ENCODE data around the gene C16orf87.

C16orf87 gene

DNA sequence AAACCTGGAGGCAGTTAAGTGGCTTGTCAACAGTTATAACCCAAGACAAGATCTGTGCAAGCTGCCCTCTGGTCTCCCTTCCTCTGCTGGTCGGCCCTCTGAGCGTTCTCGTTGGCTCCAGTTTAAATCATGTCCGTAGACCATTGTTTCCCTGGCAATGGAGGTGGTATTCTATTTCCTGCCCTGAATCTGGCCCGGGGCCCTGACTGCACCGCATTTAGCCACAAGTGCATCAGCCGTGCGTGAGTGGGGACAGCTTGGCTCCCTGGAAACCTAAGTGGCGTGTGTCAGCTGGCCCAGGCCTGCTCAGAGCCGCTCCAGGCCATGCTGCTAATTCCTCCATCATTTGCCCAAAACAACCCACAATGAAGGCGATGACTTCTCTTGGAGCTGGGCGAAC is 67.8 kb downstream of the C16orf87 start:
- no peaks in the 10 kb centered on the region for H3K9me3 ChIP-seq (ENCODE audit: control extremely low read depth in 1 of 5, control insufficient read depth in 4 of 5, insufficient read depth in 2 of 5, low read depth in 1 of 5, low read length in 4 of 5)
- H3K36me3 ChIP-seq (ENCODE audit: control insufficient read depth in 4 of 4, insufficient read depth in 4 of 4, low read length in 3 of 4): no peaks in the 10 kb centered on the region
- H3K27ac ChIP-seq (ENCODE audit: insufficient read depth in 1 of 2, low read depth in 1 of 2, low read length in 2 of 2, poor library complexity in 1 of 2, severe bottlenecking in 2 of 2): no peak overlapping the region
- 61% methylated on average over 10 of the region's 12 CpGs for WGBS (ENCODE audit: insufficient coverage)
- peaks cover 0 to 9% (median 3%) of the 10 kb centered on the region in 4 experiments for H3K4me1 ChIP-seq (ENCODE audit: control extremely low read depth in 1 of 4, control insufficient read depth in 4 of 4, insufficient read depth in 4 of 4, low read length in 3 of 4)
- ChIA-PET POLR2A (interaction anchor here (0.6 kb wide), 1 partner anchor 19 kb away, joined by 3 read pairs; no protein-coding TSS in a partner anchor), CTCF (no interaction called here)
- H3K4me3 ChIP-seq (ENCODE audit: control insufficient read depth in 1 of 7, extremely low read depth in 1 of 7, insufficient read depth in 4 of 7, low read depth in 2 of 7, low read length in 6 of 7): no peak overlapping the region
- no peak for DNase-seq
- H3K27me3 ChIP-seq (replicated peaks in 2 of 5; ENCODE audit: control insufficient read depth in 4 of 5, insufficient read depth in 5 of 5, low read length in 4 of 5): no peaks in the 10 kb centered on the region

DNA sequence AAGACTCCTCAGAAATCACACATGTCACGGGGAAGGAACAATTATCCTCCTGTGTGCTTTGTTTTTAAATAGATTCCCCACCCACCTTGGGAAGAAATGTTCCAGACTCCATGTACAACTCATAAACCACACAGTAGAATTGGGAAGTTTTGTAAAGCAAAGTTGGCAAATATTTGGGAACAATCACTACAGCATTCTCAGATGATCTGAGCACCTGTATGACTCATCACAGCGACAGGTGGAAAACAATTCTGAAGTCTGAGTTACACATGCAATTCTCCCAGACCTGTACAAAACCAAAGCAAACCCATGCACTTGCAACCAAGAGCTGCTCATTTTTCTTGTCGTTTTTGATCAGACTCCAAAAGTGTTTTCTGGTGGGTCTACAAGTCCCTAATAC is 68.4 kb downstream of the C16orf87 start:
- CTCF ChIA-PET: no interaction called here

GRCh38 chr16:46759309-46759708 is 71.7 kb downstream of the C16orf87 start:
- Histone ChIP-seq H3K4me1 (ENCODE audit: control extremely low read depth in 1 of 4, control insufficient read depth in 4 of 4, insufficient read depth in 4 of 4, low read length in 3 of 4) (no peaks in the 10 kb centered on the region), H3K27ac (ENCODE audit: insufficient read depth in 1 of 2, low read depth in 1 of 2, low read length in 2 of 2, poor library complexity in 1 of 2, severe bottlenecking in 2 of 2) (no peak overlapping the region), H3K4me3 (ENCODE audit: control insufficient read depth in 1 of 7, extremely low read depth in 1 of 7, insufficient read depth in 4 of 7, low read depth in 2 of 7, low read length in 6 of 7) (no peak overlapping the region), H3K36me3 (ENCODE audit: control insufficient read depth in 4 of 4, insufficient read depth in 4 of 4, low read length in 3 of 4) (no peaks in the 10 kb centered on the region), H3K27me3 (replicated peaks in 2 of 5; ENCODE audit: control insufficient read depth in 4 of 5, insufficient read depth in 5 of 5, low read length in 4 of 5) (no peaks in the 10 kb centered on the region), H3K9me3 (ENCODE audit: control extremely low read depth in 1 of 5, control insufficient read depth in 4 of 5, insufficient read depth in 2 of 5, low read depth in 1 of 5, low read length in 4 of 5) (no peaks in the 10 kb centered on the region)
- POLR2A ChIA-PET: no interaction called here
- 100% methylated on average over 4 of the region's 5 CpGs for WGBS (ENCODE audit: insufficient coverage)
- CTCF ChIA-PET: no interaction called here
- no peak for DNase-seq

More for the DNA sequence above, 68.4 kb downstream of the C16orf87 start:
- 94% methylated on average over 2 of the region's 3 CpGs for WGBS (ENCODE audit: insufficient coverage)
- Histone ChIP-seq H3K4me3 (ENCODE audit: control insufficient read depth in 1 of 7, extremely low read depth in 1 of 7, insufficient read depth in 4 of 7, low read depth in 2 of 7, low read length in 6 of 7) (no peak overlapping the region), H3K4me1 (ENCODE audit: control extremely low read depth in 1 of 4, control insufficient read depth in 4 of 4, insufficient read depth in 4 of 4, low read length in 3 of 4) (peaks cover 0 to 9% (median 3%) of the 10 kb centered on the region in 4 experiments), H3K36me3 (ENCODE audit: control insufficient read depth in 4 of 4, insufficient read depth in 4 of 4, low read length in 3 of 4) (no peaks in the 10 kb centered on the region), H3K27me3 (replicated peaks in 2 of 5; ENCODE audit: control insufficient read depth in 4 of 5, insufficient read depth in 5 of 5, low read length in 4 of 5) (no peaks in the 10 kb centered on the region), H3K9me3 (ENCODE audit: control extremely low read depth in 1 of 5, control insufficient read depth in 4 of 5, insufficient read depth in 2 of 5, low read depth in 1 of 5, low read length in 4 of 5) (no peaks in the 10 kb centered on the region), H3K27ac (ENCODE audit: insufficient read depth in 1 of 2, low read depth in 1 of 2, low read length in 2 of 2, poor library complexity in 1 of 2, severe bottlenecking in 2 of 2) (no peak overlapping the region)
- POLR2A ChIA-PET: no interaction called here
- no peak for DNase-seq

DNA sequence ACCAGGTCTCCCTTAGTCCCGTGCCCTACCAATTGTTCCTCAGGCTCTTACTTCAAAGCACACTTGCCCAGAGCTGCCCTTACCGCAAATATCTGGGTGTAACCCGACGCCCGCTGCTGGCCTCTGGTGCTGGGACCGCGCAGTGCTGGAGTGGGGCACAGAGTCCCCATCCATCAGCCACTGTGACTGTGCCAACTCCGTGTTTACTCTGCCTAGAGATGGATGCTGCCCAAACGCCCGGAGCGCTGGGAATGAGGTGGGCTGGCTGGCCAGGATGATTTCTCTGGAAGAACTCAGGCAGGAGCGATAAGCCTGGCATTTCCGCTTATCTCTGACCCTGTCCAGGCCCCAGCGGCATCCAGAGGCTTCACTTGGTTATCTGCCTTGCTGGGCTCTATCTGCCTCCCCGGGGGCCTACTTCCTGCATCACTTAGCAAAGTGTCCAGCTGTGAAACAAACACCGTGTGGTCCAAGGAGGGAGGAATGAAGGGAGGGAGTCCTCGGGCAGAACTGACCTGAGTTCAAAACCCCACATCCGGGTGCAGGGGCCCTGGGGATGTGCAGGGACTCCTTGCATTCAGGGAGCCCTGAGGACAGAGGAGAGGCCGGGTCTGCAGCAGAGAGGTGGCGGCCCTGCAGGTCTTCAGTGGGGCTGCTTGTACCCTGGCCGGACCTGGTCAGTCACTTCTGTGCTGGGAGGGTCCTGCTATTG is 73.5 kb downstream of the C16orf87 start:
- ChIA-PET POLR2A (no interaction called here), CTCF (no interaction called here)
- Histone ChIP-seq H3K4me1 (ENCODE audit: control extremely low read depth in 1 of 4, control insufficient read depth in 4 of 4, insufficient read depth in 4 of 4, low read length in 3 of 4) (no peaks in the 10 kb centered on the region), H3K27ac (ENCODE audit: insufficient read depth in 1 of 2, low read depth in 1 of 2, low read length in 2 of 2, poor library complexity in 1 of 2, severe bottlenecking in 2 of 2) (no peak overlapping the region), H3K36me3 (ENCODE audit: control insufficient read depth in 4 of 4, insufficient read depth in 4 of 4, low read length in 3 of 4) (no peaks in the 10 kb centered on the region), H3K27me3 (replicated peaks in 2 of 5; ENCODE audit: control insufficient read depth in 4 of 5, insufficient read depth in 5 of 5, low read length in 4 of 5) (no peaks in the 10 kb centered on the region), H3K4me3 (ENCODE audit: control insufficient read depth in 1 of 7, extremely low read depth in 1 of 7, insufficient read depth in 4 of 7, low read depth in 2 of 7, low read length in 6 of 7) (no peak overlapping the region), H3K9me3 (ENCODE audit: control extremely low read depth in 1 of 5, control insufficient read depth in 4 of 5, insufficient read depth in 2 of 5, low read depth in 1 of 5, low read length in 4 of 5) (no peaks in the 10 kb centered on the region)
- no peak for DNase-seq
- 89% methylated on average over 19 of the region's 21 CpGs for WGBS (ENCODE audit: insufficient coverage)

DNA sequence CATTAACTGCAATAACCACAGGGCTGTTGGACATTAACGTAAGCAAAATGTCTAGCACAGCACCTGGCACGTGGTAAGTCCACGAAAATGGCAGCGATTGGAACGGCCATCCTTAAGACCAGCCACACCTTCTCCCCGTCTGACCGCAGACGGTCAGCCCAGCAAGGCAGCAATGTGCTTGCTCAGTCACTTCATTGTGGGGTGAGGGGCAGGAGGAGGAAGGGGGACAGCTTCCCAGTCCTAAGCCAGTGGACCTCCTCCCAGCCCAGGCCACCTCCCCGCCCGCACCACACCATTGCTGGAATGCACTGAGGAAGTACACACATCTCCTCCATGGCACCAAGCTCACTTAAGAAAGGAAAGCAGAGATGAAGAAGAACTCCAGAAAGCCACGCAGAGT is 74.2 kb downstream of the C16orf87 start:
- H3K4me1 ChIP-seq (ENCODE audit: control extremely low read depth in 1 of 4, control insufficient read depth in 4 of 4, insufficient read depth in 4 of 4, low read length in 3 of 4): no peaks in the 10 kb centered on the region
- CTCF ChIA-PET: no interaction called here
- H3K27ac ChIP-seq (ENCODE audit: insufficient read depth in 1 of 2, low read depth in 1 of 2, low read length in 2 of 2, poor library complexity in 1 of 2, severe bottlenecking in 2 of 2): no peak overlapping the region
- no peak for DNase-seq
- no peaks in the 10 kb centered on the region for H3K27me3 ChIP-seq (replicated peaks in 2 of 5; ENCODE audit: control insufficient read depth in 4 of 5, insufficient read depth in 5 of 5, low read length in 4 of 5)
- no peak overlapping the region for H3K4me3 ChIP-seq (ENCODE audit: control insufficient read depth in 1 of 7, extremely low read depth in 1 of 7, insufficient read depth in 4 of 7, low read depth in 2 of 7, low read length in 6 of 7)
- 100% methylated on average over 4 of the region's 11 CpGs for WGBS (ENCODE audit: insufficient coverage)
- POLR2A ChIA-PET: no interaction called here
- no peaks in the 10 kb centered on the region for H3K9me3 ChIP-seq (ENCODE audit: control extremely low read depth in 1 of 5, control insufficient read depth in 4 of 5, insufficient read depth in 2 of 5, low read depth in 1 of 5, low read length in 4 of 5)
- H3K36me3 ChIP-seq (ENCODE audit: control insufficient read depth in 4 of 4, insufficient read depth in 4 of 4, low read length in 3 of 4): no peaks in the 10 kb centered on the region

DNA sequence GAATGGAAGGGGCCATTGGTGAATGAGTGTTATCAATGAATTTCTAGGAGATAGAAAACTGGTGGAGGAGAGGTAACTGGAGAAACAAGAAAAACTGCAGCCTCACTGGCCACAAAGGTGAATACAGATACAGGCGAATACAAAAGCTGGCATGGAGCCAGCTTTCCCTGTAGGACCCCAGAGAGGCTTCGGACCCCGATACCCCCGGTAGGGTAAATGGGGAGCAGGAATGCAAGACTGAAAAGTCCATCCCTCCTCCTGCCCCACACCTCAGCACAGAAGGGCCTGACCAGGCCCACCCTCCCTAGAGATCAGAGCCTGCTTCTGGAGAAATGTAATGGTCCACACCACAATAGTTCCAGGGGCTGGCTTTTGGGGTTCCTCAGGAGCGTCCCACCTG is 78.0 kb downstream of the C16orf87 start:
- no peak for DNase-seq
- H3K4me1 ChIP-seq (ENCODE audit: control extremely low read depth in 1 of 4, control insufficient read depth in 4 of 4, insufficient read depth in 4 of 4, low read length in 3 of 4): peaks cover 0 to 15% (median 12%) of the 10 kb centered on the region in 4 experiments
- H3K36me3 ChIP-seq (ENCODE audit: control insufficient read depth in 4 of 4, insufficient read depth in 4 of 4, low read length in 3 of 4): no peaks in the 10 kb centered on the region
- ChIA-PET POLR2A (no interaction called here), CTCF (no interaction called here)
- no peaks in the 10 kb centered on the region for H3K27me3 ChIP-seq (replicated peaks in 2 of 5; ENCODE audit: control insufficient read depth in 4 of 5, insufficient read depth in 5 of 5, low read length in 4 of 5)
- H3K27ac ChIP-seq (ENCODE audit: insufficient read depth in 1 of 2, low read depth in 1 of 2, low read length in 2 of 2, poor library complexity in 1 of 2, severe bottlenecking in 2 of 2): no peak overlapping the region
- H3K4me3 ChIP-seq (ENCODE audit: control insufficient read depth in 1 of 7, extremely low read depth in 1 of 7, insufficient read depth in 4 of 7, low read depth in 2 of 7, low read length in 6 of 7): no peak overlapping the region
- 97% methylated on average over 3 of the region's 5 CpGs for WGBS (ENCODE audit: insufficient coverage)
- no peaks in the 10 kb centered on the region for H3K9me3 ChIP-seq (ENCODE audit: control extremely low read depth in 1 of 5, control insufficient read depth in 4 of 5, insufficient read depth in 2 of 5, low read depth in 1 of 5, low read length in 4 of 5)

- no peaks in the 10 kb centered on the region for H3K27me3 ChIP-seq (replicated peaks in 2 of 5; ENCODE audit: control insufficient read depth in 4 of 5, insufficient read depth in 5 of 5, low read length in 4 of 5)
- ChIA-PET CTCF (interaction anchor here (0.9 to 1.1 kb wide), 2 partner anchors 8 to 45 kb away, joined by 3 read pairs; no protein-coding TSS in a partner anchor), POLR2A (no interaction called here)
- H3K36me3 ChIP-seq (ENCODE audit: control insufficient read depth in 4 of 4, insufficient read depth in 4 of 4, low read length in 3 of 4): no peaks in the 10 kb centered on the region
- H3K4me1 ChIP-seq (ENCODE audit: control extremely low read depth in 1 of 4, control insufficient read depth in 4 of 4, insufficient read depth in 4 of 4, low read length in 3 of 4): peaks cover 0 to 18% (median 14%) of the 10 kb centered on the region in 4 experiments
- H3K4me3 ChIP-seq (ENCODE audit: control insufficient read depth in 1 of 7, extremely low read depth in 1 of 7, insufficient read depth in 4 of 7, low read depth in 2 of 7, low read length in 6 of 7): no peak overlapping the region
- no peaks in the 10 kb centered on the region for H3K9me3 ChIP-seq (ENCODE audit: control extremely low read depth in 1 of 5, control insufficient read depth in 4 of 5, insufficient read depth in 2 of 5, low read depth in 1 of 5, low read length in 4 of 5)
- no peak overlapping the region for H3K27ac ChIP-seq (ENCODE audit: insufficient read depth in 1 of 2, low read depth in 1 of 2, low read length in 2 of 2, poor library complexity in 1 of 2, severe bottlenecking in 2 of 2)
- no peak for DNase-seq
- WGBS (ENCODE audit: insufficient coverage): 98% methylated on average over 6 of the region's 7 CpGs
Measured at GRCh38 chr16:46751381-46751780, 79.6 kb downstream of the C16orf87 start.
